ENCODE results near the gene RASL11B.

DNA sequence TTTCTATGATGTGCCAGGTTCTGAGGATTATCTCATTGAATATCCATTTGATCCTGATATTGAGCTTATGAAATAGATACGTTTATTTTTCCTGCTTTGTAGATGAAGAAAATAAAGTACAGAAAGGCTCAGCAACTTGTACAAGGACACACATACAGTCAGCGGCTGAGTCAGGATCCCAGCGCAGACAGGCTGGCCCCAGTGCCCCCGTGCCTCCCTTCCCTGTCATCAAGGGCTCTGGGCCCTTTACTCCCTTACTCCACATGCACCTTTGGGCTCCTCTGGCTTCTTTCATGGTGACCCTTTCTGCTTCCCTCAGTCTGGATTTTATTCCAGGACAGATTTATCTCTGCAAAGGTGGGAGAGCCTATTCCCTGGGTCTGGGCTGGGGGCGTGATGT, 12.8 kb downstream of the RASL11B start:
- TF ChIP-seq, protein P1, sequence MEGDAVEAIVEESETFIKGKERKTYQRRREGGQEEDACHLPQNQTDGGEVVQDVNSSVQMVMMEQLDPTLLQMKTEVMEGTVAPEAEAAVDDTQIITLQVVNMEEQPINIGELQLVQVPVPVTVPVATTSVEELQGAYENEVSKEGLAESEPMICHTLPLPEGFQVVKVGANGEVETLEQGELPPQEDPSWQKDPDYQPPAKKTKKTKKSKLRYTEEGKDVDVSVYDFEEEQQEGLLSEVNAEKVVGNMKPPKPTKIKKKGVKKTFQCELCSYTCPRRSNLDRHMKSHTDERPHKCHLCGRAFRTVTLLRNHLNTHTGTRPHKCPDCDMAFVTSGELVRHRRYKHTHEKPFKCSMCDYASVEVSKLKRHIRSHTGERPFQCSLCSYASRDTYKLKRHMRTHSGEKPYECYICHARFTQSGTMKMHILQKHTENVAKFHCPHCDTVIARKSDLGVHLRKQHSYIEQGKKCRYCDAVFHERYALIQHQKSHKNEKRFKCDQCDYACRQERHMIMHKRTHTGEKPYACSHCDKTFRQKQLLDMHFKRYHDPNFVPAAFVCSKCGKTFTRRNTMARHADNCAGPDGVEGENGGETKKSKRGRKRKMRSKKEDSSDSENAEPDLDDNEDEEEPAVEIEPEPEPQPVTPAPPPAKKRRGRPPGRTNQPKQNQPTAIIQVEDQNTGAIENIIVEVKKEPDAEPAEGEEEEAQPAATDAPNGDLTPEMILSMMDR (IDR thresholded peaks at IDR 0.05) = no peak
- TF ChIP-seq POLR2A (IDR thresholded peaks at IDR 0.05) (no peak), POLR2AphosphoS5 (IDR thresholded peaks at IDR 0.05) (no peak), EP300 (IDR thresholded peaks at IDR 0.05) (no peak)
